Suppressor macrophage treated with lipopolysaccharide for 1 hour (primary cell): ENCODE data around the gene CAMKMT.

Experiments
- DNase-seq, 3 donors: peaks; one replicate each; pipeline ENCODE4 v3.0.0-alpha.2; 2020 to 2022

The CAMKMT gene

GRCh38 chr2:44605511-44605910, 243.8 kb downstream of the CAMKMT start:
- DNase-seq: no peak

- DNase-seq: peak; percentile 15 to 69 (median 66)
Measured at GRCh38 chr2:44612276-44612675, 250.5 kb downstream of the CAMKMT start.

GRCh38 chr2:44614940-44615339, 253.2 kb downstream of the CAMKMT start:
- DNase-seq: no peak

GRCh38 chr2:44615950-44616518, 254.3 kb downstream of the CAMKMT start:
- DNase-seq: no peak

GRCh38 chr2:44616667-44617155, 255.0 kb downstream of the CAMKMT start:
- DNase-seq: peak; percentile 46 to 70 (median 50)

- no peak for DNase-seq
Measured at GRCh38 chr2:44618251-44619023, 256.7 kb downstream of the CAMKMT start.

- no peak for DNase-seq
Measured at GRCh38 chr2:44620189-44620990, 258.6 kb downstream of the CAMKMT start.

GRCh38 chr2:44623622-44624351, 262.0 kb downstream of the CAMKMT start:
- peak in 1 of 3 donors; percentile 9 for DNase-seq

- DNase-seq: no peak
Measured at GRCh38 chr2:44628297-44628696, 266.6 kb downstream of the CAMKMT start.

GRCh38 chr2:44632931-44633689, 271.4 kb downstream of the CAMKMT start:
- no peak for DNase-seq

- no peak for DNase-seq
Measured at GRCh38 chr2:44635725-44636124, 274.0 kb downstream of the CAMKMT start.

GRCh38 chr2:44638649-44639048, 276.9 kb downstream of the CAMKMT start:
- no peak for DNase-seq

- DNase-seq: no peak
Measured at GRCh38 chr2:44639399-44639798, 277.7 kb downstream of the CAMKMT start.

GRCh38 chr2:44642123-44642857, 280.5 kb downstream of the CAMKMT start:
- no peak for DNase-seq

GRCh38 chr2:44645937-44646336, 284.2 kb downstream of the CAMKMT start:
- no peak for DNase-seq

- DNase-seq: no peak
Measured at GRCh38 chr2:44649381-44649780, 287.6 kb downstream of the CAMKMT start.

GRCh38 chr2:44650796-44651195, 289.0 kb downstream of the CAMKMT start:
- no peak for DNase-seq

GRCh38 chr2:44651974-44652373, 290.2 kb downstream of the CAMKMT start:
- no peak for DNase-seq

- DNase-seq: no peak
Measured at GRCh38 chr2:44652701-44653100, 291.0 kb downstream of the CAMKMT start.

- no peak for DNase-seq
Measured at GRCh38 chr2:44655401-44655864, 293.7 kb downstream of the CAMKMT start.

- no peak for DNase-seq
Measured at GRCh38 chr2:44656460-44656859, 294.7 kb downstream of the CAMKMT start.
